ENCODE results near the gene MRPS34. TPM values are rescaled to one million over a fixed set of nuclear protein-coding genes. Genes with fewer than 3 reads are reported as not detected.

MRPS34 gene
- total RNA-seq, 1 experiment from 2014 or later = 247 TPM

GRCh38 chr16:1741553-1742165 is 31.3 kb downstream of the MRPS34 start:
- ChIA-PET POLR2A (ENCODE audit: low non-redundant PET) (no interaction called here), CTCF (no interaction called here)
- DNase-seq (ENCODE audit: low spot score) = no peak
- Histone ChIP-seq H3K27me3 (replicated peaks; ENCODE audit: insufficient read depth, low read depth, low read length, poor library complexity) (no peaks in the 10 kb centered on the region), H3K36me3 (ENCODE audit: insufficient read depth, low read length, poor library complexity, severe bottlenecking) (peaks cover 2% of the 10 kb centered on the region), H3K4me1 (ENCODE audit: insufficient read depth, low read length, poor library complexity, severe bottlenecking) (no peaks in the 10 kb centered on the region), H3K27ac (ENCODE audit: low read depth, low read length, poor library complexity, severe bottlenecking) (no peak overlapping the region), H3K9me3 (ENCODE audit: low read depth, low read length, poor library complexity, severe bottlenecking) (peaks cover 6% of the 10 kb centered on the region), H3K4me3 (ENCODE audit: low read depth, low read length, poor library complexity, severe bottlenecking) (no peak overlapping the region)
- no TSS peak for BruUV-seq (replicated peaks)
- TF ChIP-seq EZH2 (IDR thresholded peaks at IDR 0.05; ENCODE audit: borderline replicate concordance, low read depth, low read length, poor library complexity, severe bottlenecking) (no peak), CTCF (conservative IDR thresholded peaks at IDR 0.05; ENCODE audit: low read depth, low read length) (no peak)
- intact Hi-C loops (cut with micrococcal nuclease; ENCODE audit: unreplicated experiment) = no loop called here

- no peak for DNase-seq (ENCODE audit: low spot score)
- Histone ChIP-seq H3K4me1 (ENCODE audit: insufficient read depth, low read length, poor library complexity, severe bottlenecking) (no peaks in the 10 kb centered on the region), H3K4me3 (ENCODE audit: low read depth, low read length, poor library complexity, severe bottlenecking) (no peak overlapping the region), H3K27me3 (replicated peaks; ENCODE audit: insufficient read depth, low read depth, low read length, poor library complexity) (no peaks in the 10 kb centered on the region), H3K36me3 (ENCODE audit: insufficient read depth, low read length, poor library complexity, severe bottlenecking) (peaks cover 2% of the 10 kb centered on the region), H3K9me3 (ENCODE audit: low read depth, low read length, poor library complexity, severe bottlenecking) (peaks cover 6% of the 10 kb centered on the region), H3K27ac (ENCODE audit: low read depth, low read length, poor library complexity, severe bottlenecking) (no peak overlapping the region)
- CTCF ChIA-PET = no interaction called here
- POLR2A ChIA-PET (ENCODE audit: low non-redundant PET) = no interaction called here
- BruUV-seq (replicated peaks) = no TSS peak
- TF ChIP-seq CTCF (conservative IDR thresholded peaks at IDR 0.05; ENCODE audit: low read depth, low read length) = no peak
- no peak for TF ChIP-seq EZH2 (IDR thresholded peaks at IDR 0.05; ENCODE audit: borderline replicate concordance, low read depth, low read length, poor library complexity, severe bottlenecking)
- intact Hi-C loops (cut with micrococcal nuclease; ENCODE audit: unreplicated experiment) = no loop called here
Observed at GRCh38 chr16:1740781-1741490, 32.0 kb downstream of the MRPS34 start.

GRCh38 chr16:1740234-1740633 is 32.7 kb downstream of the MRPS34 start:
- intact Hi-C loops (cut with micrococcal nuclease; ENCODE audit: unreplicated experiment) = no loop called here
- Histone ChIP-seq H3K4me3 (ENCODE audit: low read depth, low read length, poor library complexity, severe bottlenecking) (no peak overlapping the region), H3K4me1 (ENCODE audit: insufficient read depth, low read length, poor library complexity, severe bottlenecking) (no peaks in the 10 kb centered on the region), H3K9me3 (ENCODE audit: low read depth, low read length, poor library complexity, severe bottlenecking) (peaks cover 6% of the 10 kb centered on the region), H3K27ac (ENCODE audit: low read depth, low read length, poor library complexity, severe bottlenecking) (no peak overlapping the region), H3K36me3 (ENCODE audit: insufficient read depth, low read length, poor library complexity, severe bottlenecking) (peaks cover 2% of the 10 kb centered on the region), H3K27me3 (replicated peaks; ENCODE audit: insufficient read depth, low read depth, low read length, poor library complexity) (no peaks in the 10 kb centered on the region)
- TF ChIP-seq EZH2 (IDR thresholded peaks at IDR 0.05; ENCODE audit: borderline replicate concordance, low read depth, low read length, poor library complexity, severe bottlenecking) = no peak
- DNase-seq (ENCODE audit: low spot score) = no peak
- no TSS peak for BruUV-seq (replicated peaks)
- CTCF ChIA-PET = no interaction called here
- POLR2A ChIA-PET (ENCODE audit: low non-redundant PET) = no interaction called here
